GM21423 (cell line): Measurements from ENCODE around the gene TP53TG5.

Source experiments
- ATAC-seq: cut with Tn5 transposase; IDR thresholded peaks from one replicate; pipeline ENCODE4 v1.9.1; 2021; ENCODE audit warnings: mild to moderate bottlenecking, moderate library complexity; ENCODE audit not compliant: unreplicated experiment

TP53TG5 gene

DNA sequence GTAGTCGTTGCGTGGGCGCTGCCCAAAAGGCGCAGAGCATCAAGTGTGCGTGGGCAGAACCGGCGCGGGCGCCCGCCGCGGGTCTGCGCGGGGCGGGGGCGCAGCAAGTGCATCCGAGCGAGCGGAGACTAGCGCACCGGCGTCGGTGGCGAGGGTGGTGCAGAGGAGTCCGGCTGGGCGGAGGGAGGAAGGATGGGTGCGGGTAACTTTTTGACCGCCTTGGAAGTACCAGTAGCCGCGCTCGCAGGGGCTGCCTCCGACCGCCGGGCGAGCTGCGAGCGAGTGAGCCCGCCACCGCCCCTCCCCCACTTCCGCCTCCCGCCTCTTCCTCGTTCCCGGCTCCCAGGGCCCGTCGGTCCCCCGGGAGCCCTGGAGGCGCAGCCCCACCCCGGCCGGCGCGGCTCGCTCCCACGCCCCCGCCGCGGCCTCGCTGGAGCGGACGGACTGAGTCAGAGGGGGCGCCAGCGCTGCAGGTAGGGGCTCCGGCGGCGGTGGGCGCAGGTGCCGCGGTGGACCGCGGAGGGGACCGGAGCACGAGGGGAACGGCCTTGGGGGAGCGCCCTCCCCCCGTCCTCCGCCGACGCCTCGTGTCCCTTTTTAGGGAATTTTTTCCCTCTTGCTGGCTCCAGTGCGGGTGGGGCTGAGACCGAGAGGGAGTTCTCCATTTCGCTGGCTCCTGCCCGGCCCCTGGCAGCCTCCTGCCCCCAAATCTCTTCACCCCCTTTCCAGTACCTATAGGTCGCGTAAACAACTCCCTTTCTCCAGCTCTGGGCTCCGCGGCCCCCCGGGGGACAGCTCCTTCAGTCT, 28.3 kb upstream of the TP53TG5 start:
- no peak for ATAC-seq

DNA sequence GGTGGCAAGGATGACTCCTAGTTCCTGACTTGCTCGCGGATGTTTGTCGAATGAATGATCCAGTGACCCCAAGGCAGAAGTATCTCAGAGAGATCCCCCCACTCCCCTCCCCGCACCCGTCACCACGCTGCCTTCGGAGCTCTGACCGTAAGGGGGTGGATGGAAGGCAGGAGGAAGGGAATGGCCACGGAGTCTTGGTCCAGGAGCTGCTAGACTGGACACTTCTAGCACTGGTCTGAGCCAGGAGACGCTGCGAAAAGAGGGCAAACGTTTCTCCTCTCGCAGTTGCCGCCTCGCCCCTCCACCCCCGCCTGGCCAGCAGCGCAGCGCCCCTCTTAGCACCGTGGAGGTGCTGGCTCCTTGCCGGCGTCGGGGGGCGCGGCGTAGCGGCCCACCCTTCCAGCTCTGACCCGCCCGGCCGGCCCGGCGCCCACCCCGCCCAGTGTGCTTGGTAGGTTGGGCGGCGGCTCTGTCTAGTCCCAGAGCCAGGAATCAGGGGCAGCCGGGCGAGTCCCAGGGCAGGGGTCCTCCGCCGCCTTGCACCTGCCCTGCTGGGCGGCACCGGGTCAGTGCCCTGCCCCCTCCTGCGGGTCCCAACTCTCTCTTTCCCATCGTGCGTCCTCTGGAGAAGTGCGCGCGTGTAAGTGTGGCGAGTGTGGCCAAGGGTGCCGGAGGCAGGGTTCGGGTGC, 27.6 kb upstream of the TP53TG5 start:
- ATAC-seq: no peak

DNA sequence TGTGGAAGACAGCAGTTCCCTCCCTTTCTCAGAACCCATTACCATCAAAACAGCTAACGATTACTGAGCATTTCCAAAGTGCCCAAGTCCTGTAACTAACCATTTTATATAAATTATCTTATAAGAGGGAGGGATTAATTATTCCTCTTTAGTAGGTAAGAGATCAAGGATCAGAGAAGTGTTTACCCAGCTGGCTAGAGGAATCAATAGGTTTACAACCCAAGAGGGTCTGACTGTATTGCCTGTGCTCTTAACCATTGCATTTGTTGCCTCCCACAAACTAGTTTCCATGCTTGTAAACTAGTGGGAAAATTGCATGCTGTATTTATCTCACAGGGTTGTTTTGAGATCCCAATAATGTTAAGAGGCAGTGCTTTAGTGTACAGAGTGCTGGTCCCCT, 26.3 kb upstream of the TP53TG5 start:
- no peak for ATAC-seq

DNA sequence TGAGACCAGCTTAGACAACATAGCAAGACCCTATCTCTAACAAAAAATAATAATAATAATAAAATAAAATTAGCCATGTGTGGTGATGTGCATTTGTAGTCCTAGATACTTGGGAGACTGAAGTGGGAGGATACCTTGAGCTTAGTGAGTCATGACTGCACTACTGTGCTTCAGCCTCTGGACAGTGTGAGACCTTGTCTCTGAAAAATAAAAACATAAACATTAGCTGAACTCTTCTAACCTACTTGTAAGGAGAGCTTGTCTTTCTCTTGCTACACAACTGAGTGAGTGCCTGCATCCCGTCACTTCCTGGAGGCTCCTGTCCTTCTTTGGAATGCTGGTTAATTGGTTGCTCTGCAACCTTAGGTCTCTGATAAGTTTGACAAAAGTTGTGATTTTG, 24.8 kb upstream of the TP53TG5 start:
- ATAC-seq: no peak

DNA sequence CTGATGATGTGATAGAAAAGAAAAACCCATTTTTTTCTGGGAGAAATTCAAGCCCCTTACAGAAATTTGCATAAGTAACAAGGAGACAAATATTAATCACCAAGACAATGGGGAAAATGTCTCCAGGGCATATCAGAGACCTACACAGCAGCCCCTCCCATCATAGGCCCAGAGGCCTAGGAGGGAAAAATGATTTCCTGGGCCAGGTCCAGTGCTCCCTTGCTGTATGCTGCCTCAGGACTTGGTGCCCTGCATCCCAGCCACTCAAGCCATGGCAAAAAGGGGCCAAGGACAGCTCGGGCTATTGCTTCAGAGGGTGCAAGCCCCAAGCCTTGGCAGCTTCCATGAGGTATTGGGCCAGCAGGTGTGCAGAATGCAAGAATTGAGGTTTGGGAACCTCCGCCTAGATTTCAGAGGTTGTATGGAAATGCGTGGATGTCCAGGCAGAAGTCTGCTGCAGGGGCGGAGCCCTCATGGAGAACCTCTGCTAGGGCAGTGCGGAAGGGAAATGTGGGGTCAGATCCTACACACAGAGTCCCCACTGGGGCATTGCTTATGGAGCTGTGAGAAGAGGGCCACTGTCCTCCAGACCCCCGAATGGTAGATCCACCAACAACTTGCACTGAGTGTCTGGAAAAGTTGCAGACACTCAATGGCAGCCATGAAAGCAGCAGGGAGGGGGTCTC, 22.4 kb upstream of the TP53TG5 start:
- no peak for ATAC-seq

DNA sequence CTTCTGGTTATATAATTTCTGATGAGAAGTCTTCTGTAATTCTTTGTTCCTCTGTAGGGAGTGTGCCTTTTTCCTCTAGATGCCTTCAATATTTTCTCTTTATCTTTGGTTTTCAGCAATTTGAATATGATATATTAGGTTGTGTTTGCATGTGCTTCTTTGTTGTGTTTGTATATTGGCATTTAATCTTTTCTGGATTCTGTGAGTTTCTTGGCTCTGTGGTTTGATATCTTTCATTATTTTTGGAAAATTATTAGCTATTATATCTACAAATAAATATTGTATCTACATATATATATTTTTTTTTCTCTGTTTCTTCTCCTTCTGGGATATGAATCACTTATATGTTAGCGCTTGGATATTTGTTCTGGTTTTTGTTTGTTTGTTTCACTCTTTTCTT, 20.9 kb upstream of the TP53TG5 start:
- no peak for ATAC-seq

DNA sequence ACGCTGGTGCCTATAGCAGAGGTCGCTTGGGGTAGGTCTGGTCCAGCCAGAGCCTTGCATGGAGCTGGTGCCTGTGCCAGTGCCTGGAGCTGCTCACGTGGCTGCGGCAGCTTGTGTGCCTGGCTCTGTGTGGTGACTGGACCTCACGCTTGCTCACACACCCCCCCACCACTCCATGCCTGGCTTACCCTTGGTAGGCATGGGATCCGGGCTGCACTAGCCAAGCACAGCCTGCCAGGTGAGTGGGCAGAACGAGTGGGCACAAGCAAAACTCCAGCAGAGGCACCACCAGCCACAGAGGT, 16.9 kb upstream of the TP53TG5 start:
- ATAC-seq: no peak

DNA sequence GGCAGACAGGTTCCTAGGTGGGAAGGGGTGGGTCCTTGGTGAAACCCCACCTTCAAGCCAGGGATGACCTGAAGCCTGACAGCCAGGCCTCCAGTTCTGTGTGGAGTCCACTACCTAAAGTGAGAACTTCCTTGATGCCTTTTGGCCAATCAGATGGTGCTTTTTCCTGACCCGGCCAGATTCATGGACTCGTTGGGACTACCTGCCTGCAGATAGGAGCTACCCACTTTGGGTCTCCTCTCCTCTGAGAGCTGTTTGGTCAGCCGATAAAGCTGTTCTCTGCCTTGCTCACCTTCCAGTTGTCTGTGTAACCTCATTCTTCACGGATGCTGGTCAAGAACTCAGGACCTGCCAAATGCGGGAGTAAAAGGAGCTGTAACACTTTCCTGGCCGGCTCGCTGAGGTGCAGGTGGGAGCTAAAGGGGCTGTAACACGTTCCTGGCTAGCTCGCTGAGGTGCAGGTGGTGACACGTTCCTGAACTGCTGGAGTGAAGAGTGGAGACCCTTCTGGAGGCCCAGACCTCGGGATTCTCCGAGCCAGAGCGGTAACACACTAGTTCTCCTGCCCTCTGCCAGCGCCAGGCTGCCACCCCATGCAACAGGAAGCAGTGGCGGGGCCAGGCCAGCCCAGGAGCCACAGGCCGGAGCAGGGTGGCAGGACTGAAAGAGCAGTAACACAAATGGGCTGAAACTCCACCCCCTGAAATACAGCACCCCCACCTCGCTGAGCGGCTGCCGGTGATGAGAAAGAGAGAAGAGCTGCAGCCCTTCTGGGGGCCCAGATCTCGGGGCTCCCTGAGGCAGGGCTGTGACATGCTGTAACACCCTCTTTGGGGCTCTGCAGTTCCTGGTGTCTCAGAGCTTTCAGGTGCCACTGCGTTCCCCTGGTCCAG, 16.3 kb upstream of the TP53TG5 start:
- ATAC-seq: no peak

DNA sequence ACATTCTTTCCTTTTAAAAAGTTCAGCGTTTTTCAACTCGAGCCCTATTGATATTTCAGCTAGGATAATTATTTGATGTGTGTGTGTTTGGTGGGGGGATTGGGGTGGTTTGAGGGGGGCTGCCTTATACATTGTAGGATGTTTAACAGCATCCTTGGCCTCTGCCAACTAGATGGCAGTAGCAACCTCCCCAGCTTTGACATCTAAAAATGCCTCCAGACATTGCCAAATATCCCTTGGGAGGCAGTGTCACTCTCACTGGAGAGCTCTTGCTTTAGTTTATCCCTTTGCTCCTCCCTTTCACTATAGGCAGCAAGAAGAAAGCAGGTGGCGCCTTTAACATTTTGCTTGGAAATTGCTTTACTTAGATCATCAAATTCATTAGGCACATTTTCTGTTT, 14.6 kb upstream of the TP53TG5 start:
- no peak for ATAC-seq

DNA sequence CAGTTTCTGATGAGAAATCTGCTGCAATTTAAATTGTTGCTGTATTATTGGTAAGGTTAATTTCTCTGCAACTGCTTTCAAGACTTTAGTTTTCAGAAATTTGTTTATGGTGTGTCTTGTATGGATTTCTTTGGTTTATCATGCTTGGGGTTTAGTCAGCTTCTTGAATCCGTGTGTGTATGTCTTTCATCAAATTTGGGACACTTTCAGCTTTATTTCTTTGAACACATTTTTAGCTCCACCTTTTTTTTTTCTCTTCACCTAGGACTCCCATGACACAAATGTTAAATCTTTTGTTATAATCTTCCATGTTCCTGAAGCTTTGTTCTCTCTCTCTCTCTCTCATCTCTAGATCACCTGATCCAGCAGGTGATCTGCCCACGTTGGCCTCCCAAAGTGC, 13.4 kb upstream of the TP53TG5 start:
- ATAC-seq: no peak

DNA sequence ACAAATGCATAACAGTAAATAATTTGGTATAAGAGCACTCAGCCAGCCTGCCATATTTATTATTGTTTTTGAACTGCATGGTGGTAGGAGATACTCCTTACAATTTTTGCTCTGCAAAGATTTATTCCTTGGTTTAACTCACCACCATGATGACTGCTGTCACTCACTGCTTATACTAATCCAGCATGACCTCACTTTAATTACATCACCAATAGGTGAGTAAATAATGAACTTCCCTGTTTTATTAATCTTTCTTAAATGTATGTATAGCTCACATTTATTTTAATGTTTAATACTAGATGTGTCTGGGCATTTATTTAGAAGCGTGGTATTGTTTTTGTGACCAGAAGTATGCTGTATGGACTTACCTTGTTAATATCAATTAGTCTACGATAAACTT, 12.8 kb upstream of the TP53TG5 start:
- ATAC-seq: no peak

DNA sequence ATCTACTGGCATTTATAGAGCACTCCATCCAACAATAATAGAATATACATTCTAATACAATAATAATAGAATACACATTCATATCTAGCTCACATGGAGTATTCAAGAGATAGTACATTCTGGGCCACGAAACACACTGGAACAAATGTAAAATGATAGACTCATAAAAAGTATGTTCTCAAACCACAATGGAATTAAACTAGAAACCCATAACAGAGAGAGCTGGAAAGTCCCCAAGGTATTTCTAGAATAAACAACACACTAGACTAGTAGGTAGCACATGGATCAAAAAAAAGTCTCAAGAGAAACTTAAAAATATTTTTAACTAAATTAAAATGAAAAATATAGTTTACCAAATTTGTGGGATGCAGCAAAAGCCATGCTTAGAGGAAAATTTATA, 9.1 kb upstream of the TP53TG5 start:
- no peak for ATAC-seq

DNA sequence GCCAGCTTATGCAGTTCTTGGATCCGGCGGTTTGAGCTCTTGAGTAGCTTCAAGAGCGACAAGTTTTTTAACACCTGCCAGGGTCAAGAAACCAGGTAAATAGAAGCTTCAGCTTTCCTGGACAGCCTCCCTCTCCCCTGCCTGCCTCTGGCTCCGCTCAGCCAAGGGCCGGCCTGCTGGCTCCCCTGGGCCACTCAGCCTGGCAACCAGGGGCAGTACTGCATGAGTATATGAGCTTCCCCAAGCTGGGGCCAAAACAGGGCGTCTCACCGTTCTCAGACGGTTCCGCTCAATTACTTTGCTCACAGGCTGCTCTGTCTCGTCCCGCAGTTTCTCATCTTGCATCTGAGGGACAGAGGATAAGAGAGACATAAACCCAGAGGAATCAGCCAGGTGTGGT, 856 bp downstream of the TP53TG5 start:
- ATAC-seq: no peak

DNA sequence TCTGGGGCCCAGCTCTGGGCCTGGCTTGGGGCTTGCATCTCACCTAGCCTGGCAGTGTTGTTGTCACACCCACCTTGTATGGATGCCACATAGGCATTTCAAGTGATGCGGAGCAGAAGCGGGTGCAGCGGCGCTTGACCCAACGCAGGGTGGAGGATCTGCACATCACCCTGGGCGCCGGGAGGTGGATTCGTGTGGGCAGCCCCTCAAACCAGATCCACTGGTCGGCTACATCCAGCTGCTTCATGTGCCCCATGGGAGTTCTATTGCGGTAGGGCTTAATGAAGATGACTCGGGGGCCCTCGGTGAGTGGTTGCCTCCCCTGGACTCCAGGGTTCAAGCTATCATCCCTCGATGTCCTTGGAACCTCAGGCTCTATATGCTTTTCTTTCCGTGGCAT, 3.2 kb downstream of the TP53TG5 start:
- ATAC-seq: no peak

DNA sequence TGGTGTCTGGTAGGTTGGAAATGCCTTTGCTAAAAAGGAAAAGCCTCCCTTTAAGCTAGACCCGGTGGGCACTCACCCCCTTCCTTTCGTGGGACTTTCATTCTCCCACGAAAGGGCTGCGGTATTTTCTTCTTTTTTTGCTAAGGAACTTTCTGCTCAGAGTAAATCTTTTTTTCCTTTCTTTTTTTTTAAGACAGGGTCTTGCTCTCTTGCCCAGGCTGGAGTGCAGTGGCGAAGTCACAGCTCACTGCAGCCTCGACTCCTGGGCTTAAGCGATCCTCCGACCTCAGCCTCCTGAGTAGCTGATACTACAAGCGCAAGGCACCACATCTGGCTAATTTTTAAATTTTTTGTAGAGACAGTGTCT, 4.0 kb downstream of the TP53TG5 start:
- no peak for ATAC-seq

DNA sequence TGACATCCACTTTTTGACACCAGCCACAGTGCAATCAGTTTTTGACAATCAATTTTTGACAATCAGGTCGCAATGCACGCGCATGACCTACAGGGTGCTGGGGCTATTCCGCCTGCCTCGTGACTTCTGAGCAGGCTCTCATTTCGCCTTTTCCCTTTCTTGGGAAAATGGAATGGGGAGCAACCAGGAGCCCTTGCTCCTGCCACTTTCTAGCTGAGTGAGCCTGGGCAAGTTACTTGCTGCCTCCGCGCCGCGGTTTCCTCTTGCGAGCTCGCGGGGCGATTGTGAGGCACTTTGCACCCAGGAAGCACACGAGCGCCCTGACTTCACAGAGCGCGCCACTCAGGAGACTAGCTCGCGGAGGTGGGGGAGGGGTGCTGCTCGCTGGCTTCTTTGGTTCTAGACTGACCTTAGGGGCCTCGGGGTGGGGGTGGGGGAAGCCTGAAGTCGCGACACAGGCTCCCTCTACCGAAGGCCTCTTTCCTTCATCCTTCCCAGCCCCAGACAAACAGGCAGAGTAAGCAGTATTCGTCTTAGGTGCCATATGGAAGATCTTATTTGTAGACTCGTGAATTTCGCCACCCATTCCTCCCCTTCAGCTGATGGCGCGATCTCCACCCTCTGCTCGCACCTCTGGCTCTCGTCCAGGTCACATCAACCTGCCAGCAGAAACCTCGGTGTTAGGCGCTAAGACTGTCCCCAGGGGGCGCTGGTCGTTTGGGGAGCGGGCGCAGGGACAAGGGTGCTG, 4.6 kb downstream of the TP53TG5 start:
- no peak for ATAC-seq

DNA sequence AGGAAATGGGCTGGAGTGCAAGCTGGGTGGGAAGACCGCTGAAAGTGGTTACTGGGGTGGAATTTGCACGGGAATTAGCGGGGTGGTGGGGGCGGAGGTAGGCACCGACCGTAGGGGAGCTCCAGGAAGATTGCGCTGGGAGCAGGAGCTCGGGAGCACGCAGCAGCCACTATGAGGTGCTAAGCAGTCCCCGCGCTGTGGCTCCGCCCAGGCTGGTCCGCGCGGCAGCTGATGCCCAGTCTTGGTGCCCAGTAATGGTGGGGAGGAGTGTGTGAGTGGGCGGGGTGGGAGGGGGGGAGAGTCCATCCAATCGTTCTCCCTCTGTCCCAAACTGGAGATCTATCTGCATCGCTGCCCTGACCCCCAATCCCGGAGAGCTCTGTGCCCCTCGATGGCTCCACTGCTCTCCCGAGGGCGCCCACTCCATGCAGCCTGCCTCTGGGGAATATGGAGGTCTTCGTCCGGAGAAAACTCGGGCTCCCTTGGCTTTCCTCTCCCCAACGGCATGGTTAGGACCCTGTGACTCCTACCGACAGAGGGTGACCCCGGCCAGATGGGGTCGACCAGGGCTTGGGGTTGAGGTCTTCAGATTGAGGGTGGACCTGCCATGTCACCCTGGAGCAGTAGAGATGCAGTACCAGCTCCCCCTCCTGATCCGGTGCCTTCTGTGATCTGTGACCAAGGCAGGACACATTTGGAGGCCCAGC, 5.3 kb downstream of the TP53TG5 start:
- no peak for ATAC-seq

DNA sequence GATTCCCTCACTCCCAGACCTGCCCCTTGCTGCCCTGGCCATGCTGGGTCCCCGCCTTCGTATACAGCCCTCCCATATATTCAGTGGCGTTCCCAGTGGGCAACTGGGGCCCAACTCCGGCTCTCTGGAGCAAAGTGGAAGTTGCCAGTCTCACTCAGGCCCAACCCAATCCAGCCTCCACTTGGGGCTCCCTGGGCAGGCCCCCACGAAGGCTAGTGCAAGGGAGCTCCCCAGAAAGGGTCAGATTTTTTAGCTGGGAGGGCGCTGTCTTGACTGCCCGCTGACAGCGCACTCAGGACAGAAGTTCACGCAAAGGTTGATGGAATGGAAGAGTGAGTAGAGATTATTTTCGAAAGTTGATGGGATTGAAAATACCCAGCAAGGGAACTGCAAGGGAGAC, 5.9 kb downstream of the TP53TG5 start:
- no peak for ATAC-seq

DNA sequence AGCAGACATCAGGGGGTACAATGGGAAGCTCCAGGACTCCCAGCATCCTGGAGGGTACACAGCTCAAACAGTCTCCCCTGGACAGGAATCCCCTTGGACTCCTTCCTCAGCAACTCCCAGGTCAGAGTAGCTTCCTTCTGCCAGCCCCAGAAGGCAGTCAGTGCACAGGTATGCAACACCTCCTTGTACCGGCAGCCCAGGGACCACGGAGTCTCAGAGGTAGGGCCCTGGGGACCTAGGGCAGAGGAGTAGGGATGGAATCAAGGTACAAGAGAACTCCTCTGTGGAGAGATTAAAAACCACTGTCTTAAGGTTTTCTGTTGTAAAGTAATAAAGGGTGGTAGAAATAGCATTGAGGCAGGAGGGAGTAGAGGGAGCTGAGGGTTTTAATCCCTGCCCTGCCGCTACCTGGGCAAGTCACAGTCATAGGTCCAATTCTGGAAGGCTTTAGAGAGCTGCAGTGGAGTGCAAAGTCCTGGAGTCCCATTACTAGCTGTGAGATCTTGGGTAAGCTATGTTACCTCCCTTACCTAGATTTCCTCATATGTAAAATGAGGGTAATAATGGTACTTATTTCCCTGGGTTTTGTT, 7.5 kb downstream of the TP53TG5 start:
- no peak for ATAC-seq
